Activated CD4-positive, CD25-positive, alpha-beta regulatory T cell treated with anti-CD3 and anti-CD28 coated beads, Interleukin-2, amount 50 U/mL, for 24 hours (primary cell): ENCODE results near the gene KIR3DL2.
"Not testable (repeated sequence)": the region's sequence is repeated elsewhere in the genome, so short reads cannot be mapped to it uniquely, and the experiment has no call there.

ENCODE experiments used
- ATAC-seq, 2 donors: fragments of 150-1000 bp; cut with Tn5 transposase; one replicate each; pipeline ENCODE4 v1.10.0; 2021; ENCODE audit warnings: mild to moderate bottlenecking in 1 of 2, moderate library complexity in 1 of 2

Gene KIR3DL2

DNA sequence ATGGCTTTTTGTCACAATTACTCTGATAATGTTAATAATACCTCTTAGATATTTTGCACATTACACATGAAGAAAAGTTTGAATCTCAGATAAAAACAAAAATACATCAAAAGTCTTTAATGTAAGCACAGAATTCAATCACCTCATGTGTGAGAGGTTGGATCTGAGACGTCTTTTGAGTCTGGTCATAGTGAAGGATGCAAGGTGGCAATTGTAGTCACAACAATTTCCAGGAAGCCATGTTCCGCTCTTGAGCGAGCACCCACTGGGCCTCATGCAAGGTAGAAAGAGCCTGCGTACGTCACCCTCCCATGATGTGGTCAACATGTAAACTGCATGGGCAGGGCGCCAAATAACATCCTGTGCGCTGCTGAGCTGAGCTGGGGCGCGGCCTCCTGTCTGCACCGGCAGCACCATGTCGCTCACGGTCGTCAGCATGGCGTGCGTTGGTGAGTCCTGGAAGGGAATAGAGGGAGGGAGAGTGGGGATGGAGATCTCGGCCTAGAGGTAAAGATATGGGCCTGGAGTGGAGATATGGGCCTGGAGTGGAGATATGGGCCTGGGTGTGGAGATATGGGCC is at the start of gene KIR3DL2:
Gene KIR3DL2 (plus strand): TSS at position 383 of the 580 bp plus-strand sequence. CDS start 33 bp downstream, at position 416.
- ATAC-seq: not testable (repeated sequence)

DNA sequence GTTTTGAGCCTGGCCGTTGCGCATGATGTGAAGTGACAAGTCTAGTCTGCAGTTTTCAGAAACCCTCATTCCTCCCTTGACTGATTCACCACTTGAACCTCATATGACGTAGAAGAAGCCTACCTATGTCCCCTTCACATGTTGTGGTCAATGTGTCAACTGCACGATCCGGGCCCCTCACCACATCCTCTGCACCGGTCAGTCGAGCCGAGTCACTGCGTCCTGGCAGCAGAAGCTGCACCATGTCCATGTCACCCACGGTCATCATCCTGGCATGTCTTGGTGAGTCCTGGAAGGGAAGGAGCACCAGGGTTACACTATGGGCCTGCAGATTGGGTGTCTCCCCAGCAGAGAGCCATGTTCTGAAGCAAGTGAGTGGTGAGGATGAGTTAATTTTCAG is 46.8 kb upstream of the KIR3DL2 start, which contains the start of gene KIR2DL4:
Gene KIR2DL4 (plus strand): TSS at position 201 of the 400 bp plus-strand sequence. CDS start 42 bp downstream, at position 243.
- no peak for ATAC-seq

DNA sequence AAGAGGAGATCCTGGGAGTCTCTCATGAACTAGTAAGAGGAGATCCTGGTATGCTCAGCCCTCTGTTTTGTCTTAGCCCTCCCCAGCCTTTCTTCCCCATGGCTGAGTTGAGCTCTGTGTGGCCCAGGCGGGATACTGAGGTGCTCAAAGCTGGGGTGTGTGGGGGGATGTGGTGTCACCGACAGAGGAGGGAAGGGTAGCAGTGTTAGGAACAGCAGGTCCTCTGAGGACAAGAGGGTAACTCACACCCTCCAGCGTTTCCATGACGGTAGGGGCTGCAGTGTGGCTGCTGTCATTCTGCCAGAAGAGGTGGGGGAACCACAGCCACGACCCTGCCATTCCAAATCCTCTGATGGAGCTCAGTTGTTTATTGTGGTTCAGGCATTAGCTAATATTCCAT is 46.1 kb upstream of the KIR3DL2 start:
- ATAC-seq: no peak

DNA sequence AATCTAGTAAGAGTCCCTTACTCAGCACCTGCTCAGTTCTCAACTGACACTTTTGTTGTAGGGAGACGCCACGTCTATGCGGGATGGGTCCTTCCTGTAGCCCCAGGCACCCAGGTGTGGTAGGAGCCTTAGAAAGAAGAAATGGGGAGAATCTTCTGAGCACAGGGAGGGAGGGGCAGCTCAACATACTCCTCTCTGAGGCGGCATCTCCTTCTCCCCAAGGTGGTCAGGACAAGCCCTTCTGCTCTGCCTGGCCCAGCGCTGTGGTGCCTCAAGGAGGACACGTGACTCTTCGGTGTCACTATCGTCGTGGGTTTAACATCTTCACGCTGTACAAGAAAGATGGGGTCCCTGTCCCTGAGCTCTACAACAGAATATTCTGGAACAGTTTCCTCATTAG is 45.7 kb upstream of the KIR3DL2 start:
- no peak for ATAC-seq

DNA sequence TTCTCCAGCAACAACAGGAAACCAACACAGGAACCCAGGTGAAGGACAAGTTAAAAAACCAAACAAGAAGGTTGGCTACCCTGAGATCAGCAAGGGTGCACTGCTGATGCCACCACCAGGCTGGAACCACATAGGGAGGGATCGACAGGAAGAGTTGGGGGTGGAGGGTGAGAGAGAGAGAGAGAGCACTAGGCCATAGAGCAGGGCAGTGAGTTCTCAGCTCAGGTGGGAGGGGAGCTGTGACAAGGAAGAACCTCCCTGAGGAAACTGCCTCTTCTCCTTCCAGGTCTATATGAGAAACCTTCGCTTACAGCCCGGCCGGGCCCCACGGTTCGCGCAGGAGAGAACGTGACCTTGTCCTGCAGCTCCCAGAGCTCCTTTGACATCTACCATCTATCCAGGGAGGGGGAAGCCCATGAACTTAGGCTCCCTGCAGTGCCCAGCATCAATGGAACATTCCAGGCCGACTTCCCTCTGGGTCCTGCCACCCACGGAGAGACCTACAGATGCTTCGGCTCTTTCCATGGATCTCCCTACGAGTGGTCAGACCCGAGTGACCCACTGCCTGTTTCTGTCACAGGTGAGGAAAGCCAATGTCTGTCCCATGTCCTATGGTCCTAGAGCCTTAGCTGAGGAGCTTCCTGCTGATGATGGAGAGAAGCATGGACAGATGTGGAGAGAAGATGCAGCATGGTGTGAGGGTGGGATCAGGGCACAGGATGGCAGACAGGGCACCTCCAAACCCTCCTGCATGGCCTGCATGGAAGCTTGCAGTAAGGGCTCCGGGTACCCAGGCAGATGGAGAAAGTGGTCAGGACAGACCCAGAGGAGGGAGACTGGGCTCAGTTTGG is 44.4 kb upstream of the KIR3DL2 start:
- ATAC-seq: no peak

DNA sequence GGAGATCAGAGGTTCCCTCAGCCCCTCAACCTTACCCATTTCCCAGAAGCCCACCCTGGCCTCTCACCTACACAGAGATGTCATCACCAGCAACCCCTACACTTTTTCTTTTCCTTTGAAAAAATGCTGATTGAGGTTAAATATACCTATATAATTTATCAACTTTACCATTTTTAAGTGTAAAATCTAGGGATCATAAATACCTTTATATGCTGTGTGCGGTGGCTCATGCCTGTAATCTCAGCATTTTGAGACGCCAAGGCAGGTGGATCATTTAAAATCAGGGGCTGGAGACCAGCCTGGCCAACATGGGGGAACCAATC is 43.8 kb upstream of the KIR3DL2 start:
- ATAC-seq: no peak

DNA sequence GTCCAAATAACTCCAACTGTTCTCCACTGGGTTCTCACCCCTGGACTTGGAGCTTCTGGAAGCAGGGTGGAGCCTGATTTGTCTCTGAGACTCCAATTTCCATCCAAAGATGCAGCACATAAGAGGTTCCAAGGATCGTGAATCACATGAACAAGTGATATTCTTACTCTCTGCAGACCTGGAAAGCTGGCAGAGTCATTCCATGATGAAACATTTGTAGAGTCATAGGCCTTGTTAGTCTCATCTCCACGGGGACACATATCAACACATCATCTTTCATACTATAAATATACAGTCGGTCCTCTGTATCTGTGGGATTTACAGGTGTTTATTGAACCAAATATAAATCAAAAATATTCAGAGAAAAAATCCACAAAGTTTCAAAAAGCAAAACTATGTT is 35.7 kb upstream of the KIR3DL2 start:
- not testable (repeated sequence) for ATAC-seq

DNA sequence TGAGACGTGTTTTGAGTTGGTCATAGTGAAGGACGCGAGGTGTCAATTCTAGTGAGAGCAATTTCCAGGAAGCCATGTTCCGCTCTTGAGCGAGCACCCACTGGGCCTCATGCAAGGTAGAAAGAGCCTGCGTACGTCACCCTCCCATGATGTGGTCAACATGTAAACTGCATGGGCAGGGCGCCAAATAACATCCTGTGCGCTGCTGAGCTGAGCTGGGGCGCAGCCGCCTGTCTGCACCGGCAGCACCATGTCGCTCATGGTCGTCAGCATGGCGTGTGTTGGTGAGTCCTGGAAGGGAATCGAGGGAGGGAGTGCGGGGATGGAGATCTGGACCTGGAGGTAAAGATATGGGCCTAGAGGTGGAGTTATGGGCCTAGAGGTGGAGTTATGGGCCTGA is 34.0 kb upstream of the KIR3DL2 start, which contains the start of gene KIR3DL1:
Gene KIR3DL1 (plus strand): TSS at position 218 of the 400 bp plus-strand sequence.
- not testable (repeated sequence) for ATAC-seq

DNA sequence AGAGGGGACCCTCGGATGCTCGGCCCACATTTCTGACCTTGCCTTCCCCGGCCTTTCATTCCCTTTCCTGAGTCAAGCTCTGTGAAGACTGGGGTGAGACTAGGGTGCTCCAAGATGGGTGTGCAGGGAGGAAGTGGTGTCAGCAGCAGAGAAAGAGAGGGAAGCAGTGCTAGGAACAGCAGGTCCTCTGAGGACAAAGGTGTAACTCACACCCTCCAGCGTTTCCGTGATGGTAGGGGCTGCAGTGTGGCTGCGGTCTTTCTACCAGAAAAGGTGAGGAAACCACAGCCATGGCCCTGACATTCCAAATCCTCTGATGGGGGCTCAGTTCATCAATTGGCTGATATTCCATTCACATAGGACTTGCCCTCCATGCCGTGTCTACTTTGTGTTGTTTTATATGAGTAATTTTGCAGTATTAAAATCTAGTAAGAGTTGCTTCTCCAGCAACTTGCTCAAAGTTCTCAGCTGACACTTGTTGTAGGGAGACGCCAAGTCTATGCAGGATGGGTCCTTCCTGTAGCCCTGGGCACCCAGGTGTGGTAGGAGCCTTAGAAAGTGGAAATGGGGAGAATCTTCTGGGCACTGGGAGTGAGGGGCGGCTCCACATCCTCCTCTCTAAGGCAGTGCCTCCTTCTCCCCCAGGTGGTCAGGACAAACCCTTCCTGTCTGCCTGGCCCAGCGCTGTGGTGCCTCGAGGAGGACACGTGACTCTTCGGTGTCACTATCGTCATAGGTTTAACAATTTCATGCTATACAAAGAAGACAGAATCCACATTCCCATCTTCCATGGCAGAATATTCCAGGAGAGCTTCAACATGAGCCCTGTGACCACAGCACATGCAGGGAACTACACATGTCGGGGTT is 32.3 kb upstream of the KIR3DL2 start:
- no peak for ATAC-seq

DNA sequence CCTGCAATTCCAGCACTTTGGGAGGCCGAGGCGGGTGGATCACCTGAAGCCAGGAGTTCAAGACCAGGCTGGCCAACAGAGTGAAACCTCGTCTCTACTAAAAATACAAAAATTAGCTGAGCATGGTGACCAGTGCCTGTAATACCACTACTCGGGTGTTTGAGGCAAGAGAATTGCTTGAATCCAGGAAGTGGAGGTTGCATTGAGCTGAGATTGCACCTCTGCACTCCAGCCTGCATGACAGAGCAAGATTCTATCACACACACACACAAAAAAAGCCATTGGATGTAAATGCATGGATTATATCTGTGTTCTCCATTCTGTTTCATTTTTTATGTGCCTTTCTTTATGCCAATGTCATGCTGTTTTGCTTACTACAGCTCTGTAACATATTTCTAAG is 25.8 kb upstream of the KIR3DL2 start:
- not testable (repeated sequence) for ATAC-seq

DNA sequence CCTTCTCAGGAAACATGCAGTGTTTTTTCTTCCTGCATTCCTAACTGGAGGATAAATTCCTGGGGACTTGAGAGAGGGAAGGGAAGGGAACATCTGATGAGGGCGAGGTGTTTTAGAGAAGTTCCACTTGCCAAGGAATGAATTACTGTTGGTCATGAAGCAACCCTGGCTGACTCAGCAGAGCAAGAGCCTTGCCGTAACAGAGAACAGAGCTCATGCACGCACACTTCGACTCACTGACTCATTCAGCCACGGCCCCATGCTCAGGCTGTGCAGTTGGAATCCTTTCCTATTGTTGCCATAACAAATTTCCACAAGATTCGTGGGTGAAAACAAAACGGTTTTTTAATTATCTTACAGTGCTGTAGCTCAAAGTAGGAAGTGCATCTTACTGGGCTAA is 24.9 kb upstream of the KIR3DL2 start:
- ATAC-seq: not testable (repeated sequence)

DNA sequence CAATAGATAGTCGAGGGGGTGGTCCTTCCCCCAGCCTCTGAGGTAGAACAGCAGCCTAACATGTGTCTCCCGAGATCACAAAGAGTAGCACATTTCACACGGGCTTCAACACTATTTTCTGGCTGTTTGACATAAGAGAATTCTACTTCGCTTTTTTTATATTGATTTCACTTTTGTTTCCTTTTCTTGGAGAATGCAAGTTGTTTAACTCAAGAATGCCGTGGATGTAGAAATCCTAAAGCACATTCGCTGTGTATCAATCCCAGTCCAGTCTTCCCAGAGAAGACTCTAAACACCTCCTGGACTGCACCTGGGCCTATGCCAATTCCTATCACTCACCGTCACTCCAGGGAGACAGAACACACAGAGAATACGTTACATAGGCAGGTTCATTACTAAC is 22.2 kb upstream of the KIR3DL2 start:
- not testable (repeated sequence) for ATAC-seq

DNA sequence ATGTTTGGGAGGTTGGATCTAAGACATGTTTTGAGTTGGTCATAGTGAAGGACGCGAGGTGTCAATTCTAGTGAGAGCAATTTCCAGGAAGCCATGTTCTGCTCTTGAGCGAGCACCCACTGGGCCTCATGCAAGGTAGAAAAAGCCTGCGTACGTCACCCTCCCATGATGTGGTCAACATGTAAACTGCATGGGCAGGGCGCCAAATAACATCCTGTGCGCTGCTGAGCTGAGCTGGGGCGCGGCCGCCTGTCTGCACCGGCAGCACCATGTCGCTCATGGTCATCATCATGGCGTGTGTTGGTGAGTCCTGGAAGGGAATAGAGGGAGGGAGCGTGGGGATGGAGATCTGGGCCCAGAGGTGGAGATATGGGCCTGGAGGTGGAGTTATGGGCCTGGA is 17.7 kb upstream of the KIR3DL2 start, which contains the start of gene KIR2DS4:
Gene KIR2DS4 (plus strand): TSS at position 181 of the 400 bp plus-strand sequence.
- not testable (repeated sequence) for ATAC-seq

DNA sequence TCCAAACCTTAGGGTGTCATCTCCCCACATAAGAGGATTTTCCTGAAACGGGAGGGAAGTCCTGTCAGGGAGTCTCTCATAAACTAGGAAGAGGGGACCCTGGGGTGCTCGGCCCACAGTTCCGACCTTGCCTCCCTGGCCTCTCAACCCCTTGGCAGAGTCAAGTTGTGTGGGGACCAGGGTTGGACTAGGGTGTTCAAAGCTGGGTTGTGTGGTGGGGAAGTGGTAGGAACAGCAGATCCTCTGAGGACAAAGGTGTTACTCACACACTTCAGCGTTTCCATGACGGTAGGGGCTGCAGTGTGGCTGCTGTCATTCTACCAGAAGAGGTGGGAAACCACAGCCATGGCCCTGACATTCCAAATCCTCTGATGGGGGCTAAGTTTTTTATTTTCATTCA is 15.1 kb upstream of the KIR3DL2 start:
- not testable (repeated sequence) for ATAC-seq

DNA sequence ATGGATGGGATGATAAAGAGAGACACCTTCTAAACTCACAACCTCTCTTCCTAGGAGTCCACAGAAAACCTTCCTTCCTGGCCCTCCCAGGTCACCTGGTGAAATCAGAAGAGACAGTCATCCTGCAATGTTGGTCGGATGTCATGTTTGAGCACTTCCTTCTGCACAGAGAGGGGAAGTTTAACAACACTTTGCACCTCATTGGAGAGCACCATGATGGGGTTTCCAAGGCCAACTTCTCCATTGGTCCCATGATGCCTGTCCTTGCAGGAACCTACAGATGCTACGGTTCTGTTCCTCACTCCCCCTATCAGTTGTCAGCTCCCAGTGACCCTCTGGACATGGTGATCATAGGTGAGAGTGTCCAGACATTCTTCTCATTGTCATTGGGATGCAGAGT is 12.7 kb upstream of the KIR3DL2 start:
- ATAC-seq: not testable (repeated sequence)

DNA sequence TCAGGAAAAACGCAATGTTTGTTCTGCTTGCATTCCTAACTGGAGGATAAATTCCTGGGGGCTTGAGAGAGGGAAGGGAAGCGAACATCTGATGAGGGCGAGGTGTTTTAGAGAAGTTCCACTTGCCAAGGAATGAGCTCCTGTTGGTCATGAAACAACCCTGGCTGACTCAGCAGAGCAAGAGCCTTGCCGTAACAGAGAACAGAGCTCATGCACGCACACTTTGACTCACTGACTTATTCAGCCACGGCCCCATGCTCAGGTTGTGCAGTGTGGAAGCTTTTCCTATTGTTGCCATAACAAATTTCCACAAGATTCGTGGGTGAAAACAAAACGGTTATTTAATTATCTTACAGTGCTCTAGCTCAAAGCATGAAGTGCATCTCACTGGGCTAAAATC is 7.1 kb upstream of the KIR3DL2 start:
- ATAC-seq: not testable (repeated sequence)

DNA sequence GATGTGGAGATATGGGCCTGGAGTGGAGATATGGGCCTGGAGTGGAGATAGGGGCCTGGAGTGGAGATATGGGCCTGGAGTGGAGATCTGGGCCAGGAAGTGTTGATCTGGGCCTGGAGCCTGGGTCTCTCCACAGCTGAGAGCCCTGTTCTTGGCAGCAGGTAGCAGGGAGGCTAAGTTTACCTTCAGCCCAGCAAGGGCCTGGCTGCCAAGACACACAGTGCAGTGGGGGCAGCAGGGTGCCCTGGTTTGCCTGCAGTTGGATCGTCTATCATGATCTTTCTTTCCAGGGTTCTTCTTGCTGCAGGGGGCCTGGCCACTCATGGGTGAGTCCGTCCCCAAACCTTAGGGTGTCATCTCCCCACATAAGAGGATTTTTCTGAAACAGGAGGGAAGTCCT is 687 bp downstream of the KIR3DL2 start:
- no peak for ATAC-seq

DNA sequence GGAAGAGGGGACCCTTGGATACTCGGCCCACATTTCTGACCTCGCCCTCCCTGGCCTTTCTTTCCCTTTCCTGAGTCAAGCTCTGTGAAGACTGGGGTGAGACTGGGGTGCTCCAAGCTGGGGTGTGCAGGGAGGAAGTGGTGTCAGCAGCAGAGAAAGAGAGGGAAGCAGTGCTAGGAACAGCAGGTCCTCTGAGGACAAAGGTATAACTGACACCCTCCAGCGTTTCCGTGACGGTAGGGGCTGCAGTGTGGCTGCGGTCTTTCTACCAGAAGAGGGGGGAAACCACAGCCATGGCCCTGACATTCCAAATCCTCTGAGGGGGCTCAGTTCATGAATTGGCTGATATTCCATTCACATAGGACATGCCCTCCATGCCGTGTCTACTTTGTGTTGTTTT is 1.1 kb downstream of the KIR3DL2 start:
- no peak for ATAC-seq

DNA sequence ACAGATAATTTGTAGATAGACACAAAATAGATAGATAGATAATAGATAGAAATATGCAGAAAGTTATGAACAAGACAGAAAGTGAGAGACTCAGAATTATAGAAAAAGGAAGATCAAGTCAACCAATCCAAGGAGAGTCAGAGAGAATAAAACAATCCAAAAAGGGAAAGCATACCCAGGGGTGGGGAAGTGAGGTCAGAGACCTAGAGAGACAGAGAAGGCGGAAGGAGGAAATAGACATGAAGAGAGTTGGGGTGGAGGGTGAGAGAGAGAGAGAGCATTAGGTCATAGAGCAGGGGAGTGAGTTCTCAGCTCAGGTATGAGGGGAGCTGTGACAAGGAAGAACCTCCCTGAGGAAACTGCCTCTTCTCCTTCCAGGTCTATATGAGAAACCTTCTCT is 5.0 kb downstream of the KIR3DL2 start:
- ATAC-seq: not testable (repeated sequence)

DNA sequence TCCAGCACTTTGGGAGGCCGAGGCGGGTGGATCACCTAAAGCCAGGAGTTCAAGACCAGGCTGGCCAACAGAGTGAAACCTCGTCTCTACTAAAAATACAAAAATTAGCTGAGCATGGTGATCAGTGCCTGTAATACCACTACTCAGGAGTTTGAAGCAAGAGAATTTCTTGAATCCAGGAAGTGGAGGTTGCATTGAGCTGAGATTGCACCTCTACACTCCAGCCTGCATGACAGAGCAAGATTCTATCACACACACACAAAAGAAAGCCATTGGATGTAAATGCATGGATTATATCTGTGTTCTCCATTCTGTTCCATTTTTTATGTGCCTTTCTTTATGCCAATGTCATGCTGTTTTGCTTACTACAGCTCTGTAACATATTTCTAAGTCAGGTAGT is 8.2 kb downstream of the KIR3DL2 start:
- not testable (repeated sequence) for ATAC-seq

DNA sequence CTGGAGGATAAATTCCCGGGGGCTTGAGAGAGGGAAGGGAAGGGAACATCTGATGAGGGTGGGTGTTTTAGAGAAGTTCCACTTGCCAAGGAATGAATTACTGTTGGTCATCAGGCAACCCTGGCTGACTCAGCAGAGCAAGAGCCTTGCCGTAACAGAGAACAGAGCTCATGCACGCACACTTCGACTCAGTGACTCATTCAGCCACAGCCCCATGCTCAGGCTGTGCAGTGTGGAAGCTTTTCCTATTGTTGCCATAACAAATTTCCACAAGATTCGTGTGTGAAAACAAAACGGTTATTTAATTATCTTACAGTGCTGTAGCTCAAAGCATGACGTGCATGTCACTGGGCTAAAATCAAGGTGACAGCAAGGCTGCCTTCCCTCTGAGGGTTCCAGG is 9.2 kb downstream of the KIR3DL2 start:
- not testable (repeated sequence) for ATAC-seq

DNA sequence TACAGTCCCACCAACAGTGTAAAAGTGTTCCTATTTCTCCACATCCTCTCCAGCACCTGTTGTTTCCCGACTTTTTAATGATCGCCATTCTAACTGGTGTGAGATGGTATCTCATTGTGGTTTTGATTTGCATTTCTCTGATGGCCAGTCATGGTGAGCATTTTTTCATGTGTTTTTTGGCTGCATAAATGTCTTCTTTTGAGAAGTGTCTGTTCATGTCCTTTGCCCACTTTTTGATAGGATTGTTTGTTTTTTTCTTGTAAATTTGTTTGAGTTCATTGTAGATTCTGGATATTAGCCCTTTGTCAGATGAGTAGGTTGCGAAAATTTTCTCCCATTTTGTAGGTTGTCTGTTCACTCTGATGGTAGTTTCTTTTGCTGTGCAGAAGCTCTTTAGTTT is 13.2 kb downstream of the KIR3DL2 start:
- not testable (repeated sequence) for ATAC-seq

DNA sequence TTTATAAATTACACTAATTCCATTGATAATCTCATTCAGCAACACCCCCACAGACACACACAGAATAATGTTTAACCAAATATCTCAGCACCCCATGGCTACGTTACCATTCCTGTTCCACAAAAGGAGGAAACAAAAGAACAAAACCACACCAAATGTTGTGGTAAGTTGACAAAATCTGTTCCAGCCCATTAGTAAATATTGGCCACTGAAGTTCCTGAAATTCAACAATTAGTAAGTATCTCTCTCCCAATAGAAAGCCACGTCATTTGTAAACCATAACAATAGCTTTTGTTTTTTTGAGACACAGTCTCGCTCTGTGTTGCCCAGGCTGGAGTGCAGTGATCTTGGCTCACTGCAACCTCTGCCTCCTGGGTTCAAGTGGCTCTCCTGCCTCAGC is 21.5 kb downstream of the KIR3DL2 start:
- ATAC-seq: no peak
